Activated CD4-positive, alpha-beta memory T cell treated with anti-CD3 and anti-CD28 coated beads, Interleukin-2, amount 10 ng/mL, durations not matched to agents 7 days and 5 days (primary cell): Measurements from ENCODE around the gene FAM50A. TPM values are rescaled to one million over a fixed set of nuclear protein-coding genes. Genes with fewer than 3 reads are reported as not detected.
A peak's percentile ranks its signal among the peaks of the same experiment; 100 is the strongest.

Experiments used
- CTCF ChIA-PET: fragments of 350-600 bp; sonication (Branson Sonifier 250); formaldehyde crosslinking; loops from one replicate; lab custom pipeline; 2021; ENCODE audit warnings: antibody characterized with exemption, inconsistent platforms; lab: Charles Lee
- POLR2A ChIA-PET: fragments of 350-600 bp; sonication (Branson Sonifier 250); formaldehyde crosslinking; loops from one replicate; lab custom pipeline; 2021; ENCODE audit warnings: antibody characterized with exemption; lab: Charles Lee
- DNase-seq: peaks from one replicate; pipeline ENCODE4 v3.0.0-alpha.2; 2020
- H3K27ac Mint-ChIP-seq: one replicate; pipeline ENCODE4 v1.8.0; 2021; ENCODE audit warnings: mild to moderate bottlenecking, mixed read lengths
- H3K27me3 Mint-ChIP-seq: one replicate; pipeline ENCODE4 v1.8.0; 2021; ENCODE audit warnings: mixed read lengths
- H3K36me3 Mint-ChIP-seq: one replicate; pipeline ENCODE4 v1.8.0; 2021; ENCODE audit warnings: low read depth, mixed read lengths
- H3K4me1 Mint-ChIP-seq: one replicate; pipeline ENCODE4 v1.8.0; 2021; ENCODE audit warnings: mixed read lengths
- H3K4me3 Mint-ChIP-seq: one replicate; pipeline ENCODE4 v1.8.0; 2021; ENCODE audit warnings: mild to moderate bottlenecking, mixed read lengths
- H3K9me3 Mint-ChIP-seq: one replicate; pipeline ENCODE4 v1.8.0; 2021; ENCODE audit warnings: mixed read lengths
- total RNA-seq, 2 experiments: library from RNA; stranded (reverse); gene quantifications; one replicate each; pipeline ENCODE4 v1.2.3, GENCODE V29; 2021

FAM50A gene
- total RNA-seq, 2 experiments from 2014 or later: 62.4 to 65.4 TPM

DNA sequence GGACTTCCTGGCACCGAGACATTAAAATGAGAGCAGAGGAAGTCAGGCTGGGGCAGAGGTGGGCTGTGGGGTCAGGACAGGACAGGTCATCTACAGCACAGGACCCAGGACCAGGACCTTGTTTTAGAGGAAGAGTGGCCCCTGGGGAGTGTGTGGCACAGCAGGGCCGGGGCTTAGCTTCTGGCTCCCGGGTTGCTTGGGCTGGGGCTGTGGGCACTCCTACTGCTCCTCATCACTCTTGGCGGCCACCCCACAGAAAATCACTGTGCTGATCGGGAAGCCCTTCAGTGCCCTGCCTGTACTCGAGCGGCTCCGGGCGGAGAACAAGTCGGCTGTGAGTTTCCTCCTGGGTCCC, 23.6 kb upstream of the FAM50A start:
- H3K36me3 Mint-ChIP-seq: peaks cover 12% of the 10 kb centered on the region
- no peak for DNase-seq
- ChIA-PET CTCF (interaction anchor here (0.8 kb wide), 1 partner anchor 9 kb away, joined by 5 read pairs; no protein-coding TSS in a partner anchor), POLR2A (interaction anchor here (0.6 to 2.0 kb wide), 5 partner anchors 8 to 70 kb away, joined by 3 to 6 read pairs (median 4); partner anchors contain the start of genes RPL10 and SLC10A3)
- H3K9me3 Mint-ChIP-seq: no peaks in the 10 kb centered on the region
- H3K4me1 Mint-ChIP-seq: peaks cover 6% of the 10 kb centered on the region
- H3K4me3 Mint-ChIP-seq: no peak overlapping the region
- no peaks in the 10 kb centered on the region for H3K27me3 Mint-ChIP-seq
- H3K27ac Mint-ChIP-seq: no peak overlapping the region

DNA sequence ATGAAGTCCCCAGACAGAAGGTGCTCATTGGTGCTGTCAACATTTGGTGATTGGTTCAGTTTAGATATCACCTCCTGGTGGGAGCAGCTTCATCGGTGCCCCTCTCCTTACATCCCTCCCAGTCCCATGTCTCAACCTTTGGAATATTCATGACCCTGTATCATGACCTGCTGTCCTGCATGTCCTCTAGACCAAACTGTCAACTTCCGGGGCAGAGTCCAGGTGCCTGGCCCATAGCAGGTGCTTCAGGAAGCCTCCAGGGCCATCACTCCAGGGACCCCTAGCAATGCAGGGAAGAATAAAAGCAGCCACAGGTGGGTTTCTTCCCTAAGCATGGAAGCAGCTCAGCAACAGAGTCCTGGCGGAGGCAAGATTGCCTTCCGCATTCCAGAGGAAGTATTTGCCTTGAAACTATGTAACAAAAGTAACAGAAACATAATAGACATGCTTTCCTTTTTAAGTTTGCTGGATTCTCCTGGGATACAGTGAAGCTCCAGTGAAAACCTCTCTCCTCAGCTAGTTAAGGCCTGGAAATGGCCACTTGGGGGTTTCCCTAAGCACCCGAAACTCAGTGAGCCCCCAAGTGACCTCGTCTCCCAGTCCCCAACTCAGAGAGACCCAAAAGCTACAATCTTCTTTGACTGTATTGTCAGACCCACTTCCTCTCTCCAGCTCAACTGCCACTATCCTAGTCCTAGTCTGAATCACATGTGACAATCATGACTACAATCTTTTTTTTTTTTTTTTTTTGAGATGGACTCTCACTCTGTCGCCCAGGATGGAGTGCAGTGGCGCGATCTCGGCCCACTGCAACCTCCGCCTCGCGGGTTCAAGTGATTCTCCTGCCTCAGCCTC, 16.8 kb upstream of the FAM50A start:
- H3K27me3 Mint-ChIP-seq: no peaks in the 10 kb centered on the region
- H3K4me3 Mint-ChIP-seq: peak overlapping the region; percentile 10
- ChIA-PET CTCF (interaction anchor here (1.5 kb wide), 1 partner anchor 14 kb away, joined by 3 read pairs; no protein-coding TSS in a partner anchor), POLR2A (interaction anchor here (0.6 to 3.7 kb wide), 3 partner anchors 16 to 385 kb away, joined by 3 to 28 read pairs (median 26); partner anchors contain the start of genes RPL10 and TAFAZZIN)
- H3K36me3 Mint-ChIP-seq: peaks cover 9% of the 10 kb centered on the region
- H3K9me3 Mint-ChIP-seq: no peaks in the 10 kb centered on the region
- H3K4me1 Mint-ChIP-seq: peaks cover 25% of the 10 kb centered on the region
- H3K27ac Mint-ChIP-seq: no peak overlapping the region
- DNase-seq: no peak

DNA sequence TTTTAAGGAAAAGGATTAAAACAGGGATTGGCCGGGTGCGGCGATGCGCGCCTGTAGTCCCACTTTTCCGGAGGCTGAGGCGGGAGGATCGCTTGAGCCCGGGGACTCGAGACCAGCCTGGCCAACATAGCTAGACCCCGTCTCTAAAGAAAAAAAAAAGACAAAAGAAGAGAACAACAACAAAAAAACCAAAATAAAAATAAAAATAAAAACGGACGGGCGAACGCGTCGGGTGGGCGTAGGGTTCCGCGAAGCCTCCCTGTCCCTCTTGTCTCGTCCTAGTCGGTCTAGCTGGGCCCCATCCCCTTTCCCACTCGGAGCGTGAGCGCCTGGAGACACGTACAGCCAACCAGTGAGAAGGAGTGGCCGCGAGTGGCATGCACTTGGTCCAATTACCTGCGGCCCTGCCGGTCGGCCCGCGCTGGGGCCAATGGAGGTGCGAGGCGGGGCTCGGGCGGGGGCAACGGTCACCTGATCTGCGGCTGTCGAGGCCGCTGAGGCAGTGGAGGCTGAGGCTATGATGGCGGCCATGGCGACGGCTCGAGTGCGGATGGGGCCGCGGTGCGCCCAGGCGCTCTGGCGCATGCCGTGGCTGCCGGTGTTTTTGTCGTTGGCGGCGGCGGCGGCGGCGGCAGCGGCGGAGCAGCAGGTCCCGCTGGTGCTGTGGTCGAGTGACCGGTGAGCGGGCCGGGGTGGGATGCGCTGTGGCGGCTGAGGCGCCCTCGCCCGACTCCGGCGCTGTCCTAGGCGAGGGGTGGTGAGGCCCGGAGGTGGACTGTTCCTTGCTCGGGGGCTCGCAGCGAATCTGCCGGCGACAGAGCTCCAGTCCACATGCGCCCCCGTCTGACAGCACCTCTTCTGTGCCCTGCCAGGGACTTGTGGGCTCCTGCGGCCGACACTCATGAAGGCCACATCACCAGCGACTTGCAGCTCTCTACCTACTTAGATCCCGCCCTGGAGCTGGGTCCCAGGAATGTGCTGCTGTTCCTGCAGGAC, 15.5 kb upstream of the FAM50A start, which contains the start of gene ATP6AP1:
Gene ATP6AP1 (plus strand): TSS at position 502 of the 996 bp plus-strand sequence. CDS start 16 bp downstream, at position 518.
- H3K9me3 Mint-ChIP-seq: no peaks in the 10 kb centered on the region
- peak; percentile 92 for DNase-seq
- no peaks in the 10 kb centered on the region for H3K27me3 Mint-ChIP-seq
- peaks cover 25% of the 10 kb centered on the region for H3K4me1 Mint-ChIP-seq
- POLR2A ChIA-PET: interaction anchor here (0.7 to 3.7 kb wide), 7 partner anchors 8 to 91 kb away, joined by 3 to 28 read pairs (median 4); partner anchors contain the start of genes RPL10 and TAFAZZIN
- H3K4me3 Mint-ChIP-seq: peak within 1 kb of the TSS; percentile 75
- peak within 1 kb of the TSS; percentile 69 for H3K27ac Mint-ChIP-seq
- CTCF ChIA-PET: interaction anchor here (0.6 to 1.5 kb wide), 4 partner anchors 13 to 91 kb away, joined by 3 to 4 read pairs (median 3); partner anchors contain the start of gene RPL10
- H3K36me3 Mint-ChIP-seq: peaks cover 16% of the 10 kb centered on the region

DNA sequence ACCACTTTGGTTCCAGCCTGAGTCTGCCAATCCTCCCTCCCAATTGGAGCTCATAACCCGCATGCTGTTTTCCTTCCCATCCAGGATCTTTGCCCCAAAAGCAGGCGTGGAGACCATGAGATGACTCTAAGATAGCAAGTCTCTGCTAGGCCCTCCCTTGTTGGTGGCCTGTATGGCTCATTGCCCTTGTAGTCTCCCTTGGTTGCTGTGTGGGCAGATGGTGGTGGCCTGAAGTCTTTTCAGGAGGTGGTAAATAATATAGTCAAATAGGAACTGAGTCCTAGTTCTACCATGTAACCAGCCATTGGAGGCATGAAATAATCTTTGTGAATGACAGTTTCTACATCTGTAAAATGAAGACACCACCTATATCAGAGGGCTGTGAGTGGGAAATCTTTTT, 14.2 kb upstream of the FAM50A start:
- no peak for DNase-seq
- Mint-ChIP-seq H3K27ac (peak overlapping the region; percentile 54), H3K36me3 (peaks cover 16% of the 10 kb centered on the region), H3K9me3 (no peaks in the 10 kb centered on the region), H3K4me1 (peaks cover 21% of the 10 kb centered on the region), H3K27me3 (no peaks in the 10 kb centered on the region), H3K4me3 (peak overlapping the region; percentile 75)
- POLR2A ChIA-PET: interaction anchor here (0.8 to 3.7 kb wide), 6 partner anchors 9 to 60 kb away, joined by 3 to 28 read pairs (median 4); partner anchors contain the start of genes RPL10 and TAFAZZIN
- CTCF ChIA-PET: interaction anchor here (0.6 to 1.4 kb wide), 3 partner anchors 9 to 94 kb away, joined by 3 to 5 read pairs (median 3); partner anchors contain the start of gene RPL10

DNA sequence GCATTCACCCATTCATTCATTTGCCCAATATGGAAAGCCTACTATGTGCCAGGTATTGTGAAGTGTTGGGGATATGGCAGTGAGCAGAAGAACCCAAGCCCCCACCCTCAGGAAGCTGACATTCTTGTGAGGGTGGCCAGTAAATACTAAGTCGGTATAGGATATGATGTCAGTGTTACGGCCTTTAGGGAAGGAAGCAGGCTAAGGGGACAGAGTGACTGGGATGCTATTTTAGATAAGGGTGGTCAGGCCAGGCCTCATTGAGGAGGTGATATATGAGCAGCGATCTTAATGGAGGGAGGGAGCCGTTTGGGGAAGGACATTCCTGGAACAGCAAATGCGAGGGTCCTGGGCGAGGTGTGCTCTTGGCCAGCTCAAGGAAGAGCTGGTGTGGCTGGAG, 13.5 kb upstream of the FAM50A start:
- H3K27me3 Mint-ChIP-seq: no peaks in the 10 kb centered on the region
- DNase-seq: no peak
- ChIA-PET CTCF (interaction anchor here (1.4 kb wide), 1 partner anchor 10 kb away, joined by 5 read pairs; no protein-coding TSS in a partner anchor), POLR2A (interaction anchor here (0.9 to 1.1 kb wide), 2 partner anchors 17 to 32 kb away, joined by 4 read pairs; partner anchors contain the start of gene RPL10)
- no peak overlapping the region for H3K4me3 Mint-ChIP-seq
- peaks cover 21% of the 10 kb centered on the region for H3K4me1 Mint-ChIP-seq
- H3K27ac Mint-ChIP-seq: no peak overlapping the region
- H3K9me3 Mint-ChIP-seq: no peaks in the 10 kb centered on the region
- peaks cover 17% of the 10 kb centered on the region for H3K36me3 Mint-ChIP-seq

DNA sequence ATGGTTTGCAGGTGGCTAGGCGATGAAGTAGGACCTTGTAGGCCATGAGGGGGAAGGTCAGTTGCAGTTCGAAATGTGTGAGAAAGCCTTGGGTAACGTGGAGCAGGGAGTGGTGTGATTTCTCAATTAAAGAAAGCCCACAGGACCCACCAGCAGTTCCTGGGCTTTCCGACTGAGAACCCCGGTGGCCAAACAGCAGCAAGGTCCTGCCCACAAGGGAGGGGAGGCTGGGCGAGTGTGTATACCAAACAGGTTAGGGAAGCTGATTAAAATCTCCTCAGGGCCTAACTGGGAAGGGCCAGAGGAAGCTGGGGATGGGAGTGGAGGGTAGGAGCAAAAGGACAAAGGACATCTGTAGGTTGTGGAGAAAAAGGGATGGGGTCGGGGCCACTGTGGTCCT, 13.0 kb upstream of the FAM50A start:
- Mint-ChIP-seq H3K27me3 (no peaks in the 10 kb centered on the region), H3K36me3 (peaks cover 21% of the 10 kb centered on the region), H3K9me3 (no peaks in the 10 kb centered on the region), H3K4me1 (peaks cover 21% of the 10 kb centered on the region), H3K4me3 (no peak overlapping the region), H3K27ac (no peak overlapping the region)
- ChIA-PET POLR2A (interaction anchor here (0.9 kb wide), 1 partner anchor 33 kb away, joined by 4 read pairs; the partner anchor contains the start of gene RPL10), CTCF (no interaction called here)
- DNase-seq: no peak

DNA sequence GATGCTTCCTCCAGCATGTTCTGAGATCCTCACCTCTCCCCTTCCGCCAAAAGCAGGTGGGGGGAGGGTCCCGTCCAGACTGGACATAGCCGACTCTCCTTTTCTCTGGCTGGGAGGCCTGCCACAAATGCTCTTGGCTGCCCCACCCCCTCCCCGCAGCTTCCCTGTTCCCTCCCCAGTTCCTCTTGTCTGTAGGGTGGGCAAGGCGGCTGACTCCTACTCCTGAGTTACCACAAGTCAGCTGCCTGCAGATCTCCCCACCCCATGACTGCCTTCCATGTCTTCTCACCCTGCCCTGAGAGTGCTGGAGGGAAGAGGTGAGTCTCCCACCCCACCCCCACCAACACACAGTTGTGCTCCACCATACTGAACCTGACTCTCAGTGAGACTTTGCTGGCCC, 12.6 kb upstream of the FAM50A start:
- no peaks in the 10 kb centered on the region for H3K27me3 Mint-ChIP-seq
- no peaks in the 10 kb centered on the region for H3K9me3 Mint-ChIP-seq
- H3K36me3 Mint-ChIP-seq: peaks cover 26% of the 10 kb centered on the region
- no peak overlapping the region for H3K4me3 Mint-ChIP-seq
- ChIA-PET CTCF (no interaction called here), POLR2A (interaction anchor here (0.7 to 0.9 kb wide), 2 partner anchors 27 to 33 kb away, joined by 4 read pairs; partner anchors contain the start of gene RPL10)
- DNase-seq: no peak
- peaks cover 24% of the 10 kb centered on the region for H3K4me1 Mint-ChIP-seq
- H3K27ac Mint-ChIP-seq: no peak overlapping the region

DNA sequence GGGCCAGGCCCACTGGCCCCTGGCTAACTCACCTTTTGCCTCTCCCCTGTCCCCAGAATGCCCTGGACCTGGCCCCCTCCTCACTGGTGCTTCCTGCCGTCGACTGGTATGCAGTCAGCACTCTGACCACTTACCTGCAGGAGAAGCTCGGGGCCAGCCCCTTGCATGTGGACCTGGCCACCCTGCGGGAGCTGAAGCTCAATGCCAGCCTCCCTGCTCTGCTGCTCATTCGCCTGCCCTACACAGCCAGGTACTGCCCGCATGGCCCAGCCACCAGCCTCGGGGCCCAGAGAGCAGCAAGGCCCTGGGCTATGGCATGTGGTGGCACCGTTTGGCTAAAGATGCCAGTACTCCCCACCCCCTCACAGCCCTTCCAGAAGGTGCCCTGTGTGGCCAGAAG, 11.7 kb upstream of the FAM50A start:
- no peak overlapping the region for H3K4me3 Mint-ChIP-seq
- H3K27me3 Mint-ChIP-seq: no peaks in the 10 kb centered on the region
- POLR2A ChIA-PET: interaction anchor here (0.7 kb wide), 1 partner anchor 27 kb away, joined by 4 read pairs; no protein-coding TSS in a partner anchor

DNA sequence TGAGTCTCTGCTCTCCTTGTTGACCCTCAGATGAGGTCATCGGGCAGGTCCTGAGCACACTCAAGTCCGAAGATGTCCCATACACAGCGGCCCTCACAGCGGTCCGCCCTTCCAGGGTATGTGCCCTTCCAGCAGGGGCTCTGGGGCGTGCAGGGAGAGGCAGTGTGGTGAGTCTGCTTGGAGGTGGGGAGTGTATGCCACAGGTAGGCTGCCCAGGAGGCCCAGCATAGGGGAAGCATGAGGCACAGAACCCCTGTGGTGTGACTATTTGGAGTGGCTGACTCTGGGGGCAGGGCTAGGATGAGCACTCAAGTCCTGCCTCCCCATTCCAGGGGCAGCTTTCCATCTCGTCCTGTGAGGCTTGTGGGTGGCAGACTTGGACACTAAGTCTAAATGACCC, 10.3 kb upstream of the FAM50A start:
- Mint-ChIP-seq H3K4me1 (peaks cover 28% of the 10 kb centered on the region), H3K9me3 (no peaks in the 10 kb centered on the region), H3K27me3 (no peaks in the 10 kb centered on the region), H3K27ac (no peak overlapping the region), H3K36me3 (peaks cover 31% of the 10 kb centered on the region), H3K4me3 (no peak overlapping the region)
- ChIA-PET POLR2A (no interaction called here), CTCF (no interaction called here)
- no peak for DNase-seq

More for the DNA sequence above, 11.7 kb upstream of the FAM50A start:
- H3K4me1 Mint-ChIP-seq: peaks cover 26% of the 10 kb centered on the region
- DNase-seq: no peak
- peaks cover 27% of the 10 kb centered on the region for H3K36me3 Mint-ChIP-seq
- H3K27ac Mint-ChIP-seq: no peak overlapping the region
- H3K9me3 Mint-ChIP-seq: no peaks in the 10 kb centered on the region
- CTCF ChIA-PET: no interaction called here

DNA sequence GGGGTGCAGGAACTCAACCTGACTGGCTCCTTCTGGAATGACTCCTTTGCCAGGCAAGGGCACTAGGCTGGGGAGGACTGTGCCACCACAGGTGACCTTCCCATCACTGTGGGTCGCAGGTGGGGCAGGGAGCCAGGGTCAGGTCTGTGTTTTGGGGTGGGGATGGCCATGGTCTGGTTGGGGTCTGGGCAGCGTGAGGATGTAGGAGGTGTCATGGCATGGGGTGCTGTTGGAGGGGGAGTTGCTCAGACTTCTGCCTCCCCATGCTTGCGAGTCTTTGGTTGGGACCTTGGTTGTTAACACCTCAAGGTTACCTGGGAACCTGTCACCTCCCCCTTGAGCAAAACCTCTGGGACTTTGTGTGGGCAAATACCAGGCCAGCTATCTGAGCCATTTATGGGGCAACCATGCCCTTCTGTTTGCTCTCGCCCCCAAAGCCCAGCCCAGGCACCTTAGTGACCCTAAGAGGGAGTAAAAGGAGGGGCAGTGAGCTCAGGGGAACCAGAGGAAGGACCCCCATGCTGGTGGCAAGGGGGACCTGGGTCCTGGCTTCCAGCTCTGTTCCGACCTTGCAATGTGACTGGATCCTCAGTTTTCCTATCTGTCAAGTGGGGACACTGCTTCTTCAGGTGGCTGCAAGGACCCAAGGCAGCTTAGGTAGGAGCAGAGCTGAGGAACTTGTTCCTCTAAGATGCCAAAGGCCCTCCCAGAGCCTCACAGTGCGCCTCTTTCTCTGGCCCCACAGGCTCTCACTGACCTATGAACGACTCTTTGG, 9.4 kb upstream of the FAM50A start:
- H3K4me1 Mint-ChIP-seq: peaks cover 26% of the 10 kb centered on the region
- no peaks in the 10 kb centered on the region for H3K9me3 Mint-ChIP-seq
- CTCF ChIA-PET: no interaction called here
- H3K36me3 Mint-ChIP-seq: peaks cover 31% of the 10 kb centered on the region
- no peak overlapping the region for H3K27ac Mint-ChIP-seq
- no peak overlapping the region for H3K4me3 Mint-ChIP-seq
- no peak for DNase-seq
- no peaks in the 10 kb centered on the region for H3K27me3 Mint-ChIP-seq
- POLR2A ChIA-PET: no interaction called here

DNA sequence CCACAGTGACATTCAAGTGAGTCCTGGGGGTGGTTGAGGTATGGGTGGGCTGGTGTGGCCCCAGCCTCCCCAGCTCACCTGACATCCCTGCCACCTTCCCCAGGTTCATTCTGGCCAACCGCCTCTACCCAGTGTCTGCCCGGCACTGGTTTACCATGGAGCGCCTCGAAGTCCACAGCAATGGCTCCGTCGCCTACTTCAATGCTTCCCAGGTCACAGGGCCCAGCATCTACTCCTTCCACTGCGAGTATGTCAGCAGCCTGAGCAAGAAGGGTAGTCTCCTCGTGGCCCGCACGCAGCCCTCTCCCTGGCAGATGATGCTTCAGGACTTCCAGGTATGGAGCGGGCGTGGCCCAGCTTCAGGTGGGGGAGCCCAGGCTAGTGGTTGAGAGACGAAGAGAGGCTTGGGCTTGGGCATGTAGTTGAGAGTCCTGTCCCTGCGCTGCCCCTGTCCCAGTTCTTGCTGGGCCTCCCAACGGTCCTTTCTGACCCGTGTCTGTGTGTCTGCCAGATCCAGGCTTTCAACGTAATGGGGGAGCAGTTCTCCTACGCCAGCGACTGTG, 8.7 kb upstream of the FAM50A start:
- ChIA-PET POLR2A (interaction anchor here (0.7 to 1.1 kb wide), 2 partner anchors 15 to 50 kb away, joined by 3 read pairs; no protein-coding TSS in a partner anchor), CTCF (no interaction called here)
- Mint-ChIP-seq H3K27ac (no peak overlapping the region), H3K27me3 (no peaks in the 10 kb centered on the region), H3K4me1 (peaks cover 25% of the 10 kb centered on the region), H3K36me3 (peaks cover 33% of the 10 kb centered on the region), H3K9me3 (no peaks in the 10 kb centered on the region), H3K4me3 (no peak overlapping the region)
- no peak for DNase-seq
